Measurements from ENCODE around the gene SCAF1. TPM values are rescaled to one million over a fixed set of nuclear protein-coding genes. Genes with fewer than 3 reads are reported as not detected.
A peak's percentile ranks its signal among the peaks of the same experiment; 100 is the strongest.

Gene SCAF1
- total and polyA plus RNA-seq, 7 donors: 23.0 to 72.9 (median 45.5) TPM

GRCh38 chr19:49676136-49676783 lies 34.3 kb downstream of the SCAF1 start:
- 1 to 2% (median 2%) methylated on average over 27 of the region's 27 CpGs for WGBS, 3 donors
- DNase-seq (peak; percentile 87 to 92), ATAC-seq (peak; percentile 41 to 64 (median 54))
- peak overlapping the region; percentile 99 for H3K27ac ChIP-seq
- peak overlapping the region; percentile 95 for H3K4me3 ChIP-seq
- no peak for TF ChIP-seq CTCF (IDR thresholded peaks at IDR 0.05)
- no peaks in the 10 kb centered on the region for H3K9me3 ChIP-seq
- peaks cover 34% of the 10 kb centered on the region for H3K4me1 ChIP-seq
- H3K27me3 ChIP-seq (ENCODE audit: insufficient read depth in 3 of 3, low read length in 2 of 3): no peaks in the 10 kb centered on the region
- intact Hi-C loops (cut with DNase I): loop anchor here (2.0 to 10.0 kb wide), 4 partner anchors 35 to 141 kb away; partner anchors contain the start of genes MED25 (in 1 of the 2) and RRAS (in 1 of the 2)
- H3K36me3 ChIP-seq (ENCODE audit: insufficient read depth in 1 of 2, low read depth in 1 of 2): peaks cover 0 to 11% of the 10 kb centered on the region in 2 donors

- peak; percentile 99 to 100 for DNase-seq
- peak overlapping the region; percentile 99 for H3K27ac ChIP-seq
- H3K4me1 ChIP-seq: peaks cover 39% of the 10 kb centered on the region
- intact Hi-C loops (cut with DNase I): loop anchor here (2.0 to 10.0 kb wide), 4 partner anchors 36 to 140 kb away; partner anchors contain the start of genes MED25 (in 1 of the 2) and RRAS (in 1 of the 2)
- TF ChIP-seq CTCF (IDR thresholded peaks at IDR 0.05): no peak
- ATAC-seq: peak; percentile 77 to 84 (median 78)
- H3K27me3 ChIP-seq (ENCODE audit: insufficient read depth in 3 of 3, low read length in 2 of 3): no peaks in the 10 kb centered on the region
- H3K36me3 ChIP-seq (ENCODE audit: insufficient read depth in 1 of 2, low read depth in 1 of 2): peaks cover 0 to 15% of the 10 kb centered on the region in 2 donors
- peak overlapping the region; percentile 95 for H3K4me3 ChIP-seq
- H3K9me3 ChIP-seq: no peaks in the 10 kb centered on the region
- WGBS, 3 donors: 0 to 1% (median 0%) methylated on average over 34 of the region's 34 CpGs
Measured at GRCh38 chr19:49676784-49677230, 34.8 kb downstream of the SCAF1 start.

GRCh38 chr19:49677231-49677900 lies 35.4 kb downstream of the SCAF1 start, which contains the start of gene PRMT1:
Gene PRMT1, plus strand, starts transcription at chr19:49677271. Its CDS starts 10 bp downstream, at chr19:49677281.
- ATAC-seq (peak; percentile 15 to 38 (median 22)), DNase-seq (peak; percentile 59 to 80)
- 0% methylated on average over 38 to 57 of the region's 57 CpGs for WGBS, 3 donors
- Histone ChIP-seq H3K4me1 (peaks cover 36% of the 10 kb centered on the region), H3K4me3 (peak within 1 kb of the TSS; percentile 95), H3K9me3 (no peaks in the 10 kb centered on the region), H3K36me3 (ENCODE audit: insufficient read depth in 1 of 2, low read depth in 1 of 2) (peaks cover 4 to 21% of the 10 kb centered on the region in 2 donors), H3K27ac (peak within 1 kb of the TSS; percentile 99), H3K27me3 (ENCODE audit: insufficient read depth in 3 of 3, low read length in 2 of 3) (no peaks in the 10 kb centered on the region)
- TF ChIP-seq CTCF (IDR thresholded peaks at IDR 0.05): no peak
- intact Hi-C loops (cut with DNase I): loop anchor here (2.0 to 10.0 kb wide), 4 partner anchors 37 to 140 kb away; partner anchors contain the start of genes MED25 (in 1 of the 2) and RRAS (in 1 of the 2)

- Histone ChIP-seq H3K4me1 (peaks cover 36% of the 10 kb centered on the region), H3K36me3 (ENCODE audit: insufficient read depth in 1 of 2, low read depth in 1 of 2) (peaks cover 5 to 28% of the 10 kb centered on the region in 2 donors), H3K4me3 (peak overlapping the region; percentile 95), H3K27ac (peak overlapping the region; percentile 99), H3K9me3 (no peaks in the 10 kb centered on the region), H3K27me3 (ENCODE audit: insufficient read depth in 3 of 3, low read length in 2 of 3) (no peaks in the 10 kb centered on the region)
- DNase-seq (peak; percentile 71 to 85), ATAC-seq (no peak)
- intact Hi-C loops (cut with DNase I): loop anchor here (2.0 to 10.0 kb wide), 4 partner anchors 37 to 139 kb away; partner anchors contain the start of genes MED25 (in 1 of the 2) and RRAS (in 1 of the 2)
- 2 to 4% (median 2%) methylated on average over 21 of the region's 21 CpGs for WGBS, 3 donors
- peak; percentile 56 for TF ChIP-seq CTCF (IDR thresholded peaks at IDR 0.05)
Measured at GRCh38 chr19:49677901-49678674, 36.1 kb downstream of the SCAF1 start.

All from psoas muscle (tissue), 8 donors.